ENCODE measurements around the gene SCNM1.

DNA sequence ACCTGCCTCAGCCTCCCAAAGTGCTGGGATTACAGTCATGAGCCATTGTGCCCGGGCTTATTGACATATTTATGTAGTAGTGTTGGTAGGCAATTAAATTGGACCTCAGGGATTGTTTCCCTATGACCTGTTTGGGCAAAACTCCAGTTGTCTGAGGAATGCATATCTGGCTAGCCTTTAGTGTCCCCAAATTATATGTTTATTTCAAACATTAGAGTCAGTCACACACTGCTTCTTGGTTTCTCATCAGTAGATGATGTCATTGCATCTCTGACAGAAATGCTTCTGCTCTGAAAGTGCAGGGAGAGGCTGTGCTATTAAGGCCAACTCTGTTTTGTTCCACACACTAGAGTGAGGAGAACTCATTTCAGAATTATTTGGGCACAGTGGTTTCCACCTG, 44.9 kb downstream of the SCNM1 start:
- TF ChIP-seq, protein P1, sequence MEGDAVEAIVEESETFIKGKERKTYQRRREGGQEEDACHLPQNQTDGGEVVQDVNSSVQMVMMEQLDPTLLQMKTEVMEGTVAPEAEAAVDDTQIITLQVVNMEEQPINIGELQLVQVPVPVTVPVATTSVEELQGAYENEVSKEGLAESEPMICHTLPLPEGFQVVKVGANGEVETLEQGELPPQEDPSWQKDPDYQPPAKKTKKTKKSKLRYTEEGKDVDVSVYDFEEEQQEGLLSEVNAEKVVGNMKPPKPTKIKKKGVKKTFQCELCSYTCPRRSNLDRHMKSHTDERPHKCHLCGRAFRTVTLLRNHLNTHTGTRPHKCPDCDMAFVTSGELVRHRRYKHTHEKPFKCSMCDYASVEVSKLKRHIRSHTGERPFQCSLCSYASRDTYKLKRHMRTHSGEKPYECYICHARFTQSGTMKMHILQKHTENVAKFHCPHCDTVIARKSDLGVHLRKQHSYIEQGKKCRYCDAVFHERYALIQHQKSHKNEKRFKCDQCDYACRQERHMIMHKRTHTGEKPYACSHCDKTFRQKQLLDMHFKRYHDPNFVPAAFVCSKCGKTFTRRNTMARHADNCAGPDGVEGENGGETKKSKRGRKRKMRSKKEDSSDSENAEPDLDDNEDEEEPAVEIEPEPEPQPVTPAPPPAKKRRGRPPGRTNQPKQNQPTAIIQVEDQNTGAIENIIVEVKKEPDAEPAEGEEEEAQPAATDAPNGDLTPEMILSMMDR (IDR thresholded peaks at IDR 0.05; ENCODE audit: insufficient read depth, low read length), result no peak
- TF ChIP-seq, protein P2, sequence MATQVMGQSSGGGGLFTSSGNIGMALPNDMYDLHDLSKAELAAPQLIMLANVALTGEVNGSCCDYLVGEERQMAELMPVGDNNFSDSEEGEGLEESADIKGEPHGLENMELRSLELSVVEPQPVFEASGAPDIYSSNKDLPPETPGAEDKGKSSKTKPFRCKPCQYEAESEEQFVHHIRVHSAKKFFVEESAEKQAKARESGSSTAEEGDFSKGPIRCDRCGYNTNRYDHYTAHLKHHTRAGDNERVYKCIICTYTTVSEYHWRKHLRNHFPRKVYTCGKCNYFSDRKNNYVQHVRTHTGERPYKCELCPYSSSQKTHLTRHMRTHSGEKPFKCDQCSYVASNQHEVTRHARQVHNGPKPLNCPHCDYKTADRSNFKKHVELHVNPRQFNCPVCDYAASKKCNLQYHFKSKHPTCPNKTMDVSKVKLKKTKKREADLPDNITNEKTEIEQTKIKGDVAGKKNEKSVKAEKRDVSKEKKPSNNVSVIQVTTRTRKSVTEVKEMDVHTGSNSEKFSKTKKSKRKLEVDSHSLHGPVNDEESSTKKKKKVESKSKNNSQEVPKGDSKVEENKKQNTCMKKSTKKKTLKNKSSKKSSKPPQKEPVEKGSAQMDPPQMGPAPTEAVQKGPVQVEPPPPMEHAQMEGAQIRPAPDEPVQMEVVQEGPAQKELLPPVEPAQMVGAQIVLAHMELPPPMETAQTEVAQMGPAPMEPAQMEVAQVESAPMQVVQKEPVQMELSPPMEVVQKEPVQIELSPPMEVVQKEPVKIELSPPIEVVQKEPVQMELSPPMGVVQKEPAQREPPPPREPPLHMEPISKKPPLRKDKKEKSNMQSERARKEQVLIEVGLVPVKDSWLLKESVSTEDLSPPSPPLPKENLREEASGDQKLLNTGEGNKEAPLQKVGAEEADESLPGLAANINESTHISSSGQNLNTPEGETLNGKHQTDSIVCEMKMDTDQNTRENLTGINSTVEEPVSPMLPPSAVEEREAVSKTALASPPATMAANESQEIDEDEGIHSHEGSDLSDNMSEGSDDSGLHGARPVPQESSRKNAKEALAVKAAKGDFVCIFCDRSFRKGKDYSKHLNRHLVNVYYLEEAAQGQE (IDR thresholded peaks at IDR 0.05; ENCODE audit: insufficient replicate concordance, low read depth), result no peak

All from HL-60 (cell line).